HFFc6 (cell line): Measurements from ENCODE around the gene CCDC40. TPM values are rescaled to one million over a fixed set of nuclear protein-coding genes. Genes with fewer than 3 reads are reported as not detected.

ENCODE experiments used
- DNase-seq: peaks from one replicate; pipeline ENCODE4 v3.0.0-alpha.2; 2018
- H3K27ac Mint-ChIP-seq: 2 replicates; pipeline ENCODE4 v1.8.0; 2020; ENCODE audit warnings: mild to moderate bottlenecking, mixed read lengths
- H3K27me3 Mint-ChIP-seq: 2 replicates; pipeline ENCODE4 v1.8.0; 2021; ENCODE audit warnings: mild to moderate bottlenecking, moderate library complexity, mixed read lengths; ENCODE audit not compliant: insufficient read depth
- H3K36me3 Mint-ChIP-seq: 2 replicates; pipeline ENCODE4 v1.8.0; 2021; ENCODE audit warnings: low read depth, mixed read lengths
- H3K4me1 Mint-ChIP-seq: 2 replicates; pipeline ENCODE4 v1.8.0; 2020; ENCODE audit warnings: low read depth, mixed read lengths
- H3K4me3 Mint-ChIP-seq: 2 replicates; pipeline ENCODE4 v1.8.0; 2020; ENCODE audit warnings: mild to moderate bottlenecking, moderate library complexity, mixed read lengths
- H3K9me3 Mint-ChIP-seq: 2 replicates; pipeline ENCODE4 v1.8.0; 2020; ENCODE audit warnings: mild to moderate bottlenecking, mixed read lengths
- CTCF ChIP-seq: fragments of 200-600 bp; sonication (generic); IDR thresholded peaks from 2 replicates; pipeline ENCODE4 v1.5.0; 2021; ENCODE audit warnings: antibody characterized with exemption, mild to moderate bottlenecking
- total RNA-seq, 6 experiments: library from RNA; stranded (reverse); fragmentation: NEBNext Ultra II Directional; extraction: Animal tissue kit (Norgen Biotek cat#: 25700); gene quantifications; 2 replicates in 1 of 6; 3 replicates in 5 of 6; pipeline ENCODE4 v1.2.3, GENCODE V29; 2021

CCDC40 gene
- total RNA-seq, 6 experiments from 2014 or later = 1.7 to 3.2 (median 2.1) TPM

GRCh38 chr17:80110927-80111701 lies 74.7 kb downstream of the CCDC40 start:
- no peak overlapping the region for H3K27ac Mint-ChIP-seq
- TF ChIP-seq CTCF = no peak
- H3K4me1 Mint-ChIP-seq = no peaks in the 10 kb centered on the region; the same call in 1 of the 2 replicates
- peaks cover 6% of the 10 kb centered on the region; the same call in 1 of the 2 replicates for H3K9me3 Mint-ChIP-seq
- H3K27me3 Mint-ChIP-seq = no peaks in the 10 kb centered on the region; the same call in none of the 2 replicates
- no peak for DNase-seq
- H3K4me3 Mint-ChIP-seq = no peak overlapping the region
- 0 out of 2 replicates have a peak, but pooled peaks cover 8% of the 10 kb centered on the region for H3K36me3 Mint-ChIP-seq

DNA sequence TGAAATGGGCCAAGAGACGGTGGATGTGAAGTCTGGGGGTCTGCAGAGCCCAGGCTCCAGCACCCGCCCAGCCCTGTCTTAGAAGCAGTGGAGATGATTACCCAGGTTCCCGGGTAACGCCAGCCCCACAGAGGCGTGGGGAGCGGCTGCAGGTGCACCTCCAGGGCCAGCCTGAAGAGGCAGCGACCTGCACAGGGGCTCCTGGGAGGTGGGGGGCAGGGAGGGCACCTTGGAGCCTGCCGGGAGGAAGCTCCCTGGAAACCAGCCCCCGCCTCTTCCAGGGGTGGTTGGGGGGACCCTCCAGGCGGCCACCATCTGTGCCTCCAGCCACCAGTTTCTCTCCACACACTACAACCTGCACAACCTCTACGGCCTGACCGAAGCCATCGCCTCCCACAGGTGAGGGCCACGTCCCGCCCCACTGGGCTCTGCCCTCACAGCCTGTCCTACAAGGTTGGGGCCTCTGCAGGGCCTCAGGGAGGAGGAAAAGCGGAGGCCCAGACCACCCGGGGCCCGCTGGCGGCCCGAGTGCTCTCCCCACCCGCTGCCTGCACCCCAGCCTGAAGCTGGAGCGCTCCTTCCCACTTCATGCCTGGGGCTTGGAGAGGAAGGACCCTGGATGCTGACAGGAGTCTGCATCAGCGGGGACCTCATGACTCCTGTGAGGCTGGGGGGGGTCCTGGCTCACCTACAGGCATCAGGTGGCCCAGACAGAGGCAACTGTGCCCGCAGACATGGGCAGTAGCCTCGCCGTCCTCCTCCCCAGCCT lies 75.4 kb downstream of the CCDC40 start:
- Mint-ChIP-seq H3K4me3 (no peak overlapping the region), H3K27ac (no peak overlapping the region), H3K27me3 (no peaks in the 10 kb centered on the region; the same call in none of the 2 replicates), H3K9me3 (peaks cover 6% of the 10 kb centered on the region; the same call in 1 of the 2 replicates), H3K36me3 (0 out of 2 replicates have a peak, but pooled peaks cover 8% of the 10 kb centered on the region), H3K4me1 (no peaks in the 10 kb centered on the region; the same call in 1 of the 2 replicates)
- DNase-seq = no peak
- TF ChIP-seq CTCF = no peak

- DNase-seq = no peak
- Mint-ChIP-seq H3K27ac (no peak overlapping the region), H3K4me3 (no peak overlapping the region), H3K4me1 (no peaks in the 10 kb centered on the region; the same call in 1 of the 2 replicates), H3K9me3 (peaks cover 6% of the 10 kb centered on the region; the same call in 1 of the 2 replicates), H3K36me3 (0 out of 2 replicates have a peak, but pooled peaks cover 8% of the 10 kb centered on the region), H3K27me3 (no peaks in the 10 kb centered on the region; the same call in none of the 2 replicates)
- no peak for TF ChIP-seq CTCF
Observed at GRCh38 chr17:80112471-80113032, 76.1 kb downstream of the CCDC40 start.

DNA sequence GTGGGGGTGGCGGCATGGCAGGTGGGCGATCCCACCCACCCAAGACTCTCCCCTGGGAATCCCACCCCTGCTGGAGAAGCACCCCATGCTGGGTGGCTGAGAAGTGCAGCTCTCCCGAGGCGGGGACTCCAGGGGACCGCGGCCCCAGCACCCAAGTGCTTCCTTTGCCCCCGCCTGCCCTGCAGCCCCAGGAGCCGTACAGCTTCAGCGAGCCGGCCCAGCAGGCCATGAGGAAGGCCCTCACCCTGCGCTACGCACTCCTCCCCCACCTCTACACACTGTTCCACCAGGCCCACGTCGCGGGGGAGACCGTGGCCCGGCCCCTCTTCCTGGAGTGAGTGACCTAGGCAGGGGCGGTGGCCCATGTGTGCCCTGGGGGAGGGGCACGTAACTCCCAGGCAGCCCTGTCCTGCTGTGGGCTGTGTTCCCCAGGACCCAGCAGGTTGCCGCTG lies 76.6 kb downstream of the CCDC40 start:
- Mint-ChIP-seq H3K9me3 (peaks cover 6% of the 10 kb centered on the region; the same call in 1 of the 2 replicates), H3K4me3 (no peak overlapping the region), H3K4me1 (no peaks in the 10 kb centered on the region; the same call in 1 of the 2 replicates), H3K36me3 (0 out of 2 replicates have a peak, but pooled peaks cover 8% of the 10 kb centered on the region), H3K27ac (no peak overlapping the region), H3K27me3 (no peaks in the 10 kb centered on the region; the same call in none of the 2 replicates)
- no peak for TF ChIP-seq CTCF
- DNase-seq = no peak

- DNase-seq = no peak
- H3K9me3 Mint-ChIP-seq = peaks cover 6% of the 10 kb centered on the region; the same call in 1 of the 2 replicates
- no peaks in the 10 kb centered on the region; the same call in 1 of the 2 replicates for H3K27me3 Mint-ChIP-seq
- 0 out of 2 replicates have a peak, but pooled peaks cover 8% of the 10 kb centered on the region for H3K36me3 Mint-ChIP-seq
- no peak overlapping the region for H3K4me3 Mint-ChIP-seq
- H3K27ac Mint-ChIP-seq = no peak overlapping the region
- no peak for TF ChIP-seq CTCF
- H3K4me1 Mint-ChIP-seq = no peaks in the 10 kb centered on the region; the same call in 1 of the 2 replicates
Observed at GRCh38 chr17:80114758-80115157, 78.3 kb downstream of the CCDC40 start.
